Rectal smooth muscle tissue (tissue), 1 donor: ENCODE data around the gene PLEKHG4B.

Experiments used
- H3K27ac ChIP-seq: one replicate; pipeline ENCODE4 v1.7.0; 2013; ENCODE audit warnings: low read depth, low read length, inconsistent platforms
- H3K27me3 ChIP-seq: one replicate; pipeline ENCODE4 v1.7.0; 2013; ENCODE audit warnings: low read length; ENCODE audit not compliant: control insufficient read depth, insufficient read depth
- H3K36me3 ChIP-seq: one replicate; pipeline ENCODE4 v1.7.0; 2013; ENCODE audit warnings: low read length; ENCODE audit not compliant: control insufficient read depth, insufficient read depth
- H3K4me1 ChIP-seq: one replicate; pipeline ENCODE4 v1.7.0; 2013; ENCODE audit warnings: low read length; ENCODE audit not compliant: control insufficient read depth, insufficient read depth
- H3K4me3 ChIP-seq: one replicate; pipeline ENCODE4 v1.7.0; 2013; ENCODE audit warnings: low read length
- H3K9ac ChIP-seq: one replicate; pipeline ENCODE4 v1.7.0; 2013; ENCODE audit warnings: low read length

The PLEKHG4B gene

GRCh38 chr5:137741-138140, 45.8 kb downstream of the PLEKHG4B start:
- Histone ChIP-seq H3K27ac (no peak overlapping the region), H3K4me1 (no peaks in the 10 kb centered on the region), H3K4me3 (no peak overlapping the region), H3K9ac (no peak overlapping the region), H3K27me3 (no peaks in the 10 kb centered on the region), H3K36me3 (no peaks in the 10 kb centered on the region)

GRCh38 chr5:138936-139335, 47.0 kb downstream of the PLEKHG4B start:
- no peak overlapping the region for H3K4me3 ChIP-seq
- H3K9ac ChIP-seq: no peak overlapping the region
- no peaks in the 10 kb centered on the region for H3K27me3 ChIP-seq
- H3K4me1 ChIP-seq: no peaks in the 10 kb centered on the region
- no peak overlapping the region for H3K27ac ChIP-seq
- H3K36me3 ChIP-seq: no peaks in the 10 kb centered on the region

GRCh38 chr5:139579-140442, 47.8 kb downstream of the PLEKHG4B start:
- no peaks in the 10 kb centered on the region for H3K27me3 ChIP-seq
- H3K27ac ChIP-seq: no peak overlapping the region
- no peaks in the 10 kb centered on the region for H3K36me3 ChIP-seq
- H3K9ac ChIP-seq: no peak overlapping the region
- H3K4me3 ChIP-seq: no peak overlapping the region
- no peaks in the 10 kb centered on the region for H3K4me1 ChIP-seq

- no peak overlapping the region for H3K4me3 ChIP-seq
- H3K36me3 ChIP-seq: no peaks in the 10 kb centered on the region
Measured at GRCh38 chr5:140443-140829, 48.5 kb downstream of the PLEKHG4B start.

GRCh38 chr5:141211-141610, 49.2 kb downstream of the PLEKHG4B start:
- no peaks in the 10 kb centered on the region for H3K36me3 ChIP-seq
- no peaks in the 10 kb centered on the region for H3K4me1 ChIP-seq
- H3K27ac ChIP-seq: no peak overlapping the region
- H3K27me3 ChIP-seq: no peaks in the 10 kb centered on the region
- no peak overlapping the region for H3K4me3 ChIP-seq
- no peak overlapping the region for H3K9ac ChIP-seq

More at GRCh38 chr5:140443-140829, 48.5 kb downstream of the PLEKHG4B start:
- no peaks in the 10 kb centered on the region for H3K4me1 ChIP-seq
- H3K27ac ChIP-seq: no peak overlapping the region
- H3K27me3 ChIP-seq: no peaks in the 10 kb centered on the region
- no peak overlapping the region for H3K9ac ChIP-seq

GRCh38 chr5:141761-142160, 49.8 kb downstream of the PLEKHG4B start:
- no peaks in the 10 kb centered on the region for H3K4me1 ChIP-seq

GRCh38 chr5:142246-142810, 50.4 kb downstream of the PLEKHG4B start:
- H3K36me3 ChIP-seq: no peaks in the 10 kb centered on the region
- no peak overlapping the region for H3K4me3 ChIP-seq
- H3K27me3 ChIP-seq: no peaks in the 10 kb centered on the region
- no peak overlapping the region for H3K9ac ChIP-seq
- H3K27ac ChIP-seq: no peak overlapping the region
- no peaks in the 10 kb centered on the region for H3K4me1 ChIP-seq

More at GRCh38 chr5:141761-142160, 49.8 kb downstream of the PLEKHG4B start:
- no peak overlapping the region for H3K9ac ChIP-seq
- no peaks in the 10 kb centered on the region for H3K27me3 ChIP-seq
- no peak overlapping the region for H3K4me3 ChIP-seq
- H3K27ac ChIP-seq: no peak overlapping the region
- H3K36me3 ChIP-seq: no peaks in the 10 kb centered on the region

GRCh38 chr5:143041-143440, 51.1 kb downstream of the PLEKHG4B start:
- H3K27ac ChIP-seq: no peak overlapping the region
- no peak overlapping the region for H3K4me3 ChIP-seq
- H3K36me3 ChIP-seq: no peaks in the 10 kb centered on the region
- H3K27me3 ChIP-seq: no peaks in the 10 kb centered on the region
- H3K9ac ChIP-seq: no peak overlapping the region
- H3K4me1 ChIP-seq: no peaks in the 10 kb centered on the region

- Histone ChIP-seq H3K27me3 (no peaks in the 10 kb centered on the region), H3K4me3 (no peak overlapping the region), H3K4me1 (no peaks in the 10 kb centered on the region), H3K36me3 (no peaks in the 10 kb centered on the region), H3K9ac (no peak overlapping the region), H3K27ac (no peak overlapping the region)
Measured at GRCh38 chr5:144941-145340, 53.0 kb downstream of the PLEKHG4B start.

GRCh38 chr5:145585-146323, 53.8 kb downstream of the PLEKHG4B start:
- Histone ChIP-seq H3K9ac (no peak overlapping the region), H3K36me3 (no peaks in the 10 kb centered on the region), H3K4me3 (no peak overlapping the region), H3K27me3 (no peaks in the 10 kb centered on the region), H3K4me1 (no peaks in the 10 kb centered on the region), H3K27ac (no peak overlapping the region)

GRCh38 chr5:147751-148150, 55.8 kb downstream of the PLEKHG4B start:
- no peak overlapping the region for H3K27ac ChIP-seq

GRCh38 chr5:149745-150485, 57.9 kb downstream of the PLEKHG4B start:
- H3K27ac ChIP-seq: no peak overlapping the region

More at GRCh38 chr5:147751-148150, 55.8 kb downstream of the PLEKHG4B start:
- H3K9ac ChIP-seq: no peak overlapping the region
- H3K4me1 ChIP-seq: no peaks in the 10 kb centered on the region
- no peak overlapping the region for H3K4me3 ChIP-seq
- H3K27me3 ChIP-seq: no peaks in the 10 kb centered on the region
- no peaks in the 10 kb centered on the region for H3K36me3 ChIP-seq

More at GRCh38 chr5:149745-150485, 57.9 kb downstream of the PLEKHG4B start:
- Histone ChIP-seq H3K4me3 (no peak overlapping the region), H3K9ac (no peak overlapping the region), H3K4me1 (no peaks in the 10 kb centered on the region), H3K36me3 (no peaks in the 10 kb centered on the region), H3K27me3 (no peaks in the 10 kb centered on the region)
